GM23338 (cell line): Measurements from ENCODE around the gene ANGPTL2. TPM values are rescaled to one million over a fixed set of nuclear protein-coding genes. Genes with fewer than 3 reads are reported as not detected.

ENCODE experiments used
- ATAC-seq: fragments of 200-7000 bp; cut with Tn5 transposase; 3 replicates; pipeline ENCODE4 v1.9.1; 2020
- DNase-seq: peaks from one replicate; pipeline ENCODE4 v3.0.0-alpha.2; 2015; ENCODE audit warnings: low spot score
- H2AFZ ChIP-seq: fragments of 200-600 bp; sonication (generic); 2 replicates; pipeline ENCODE4 v1.8.0; 2016; ENCODE audit warnings: antibody characterized with exemption, mild to moderate bottlenecking, moderate library complexity
- H3F3A ChIP-seq: fragments of 200-600 bp; sonication (generic); replicated peaks from 2 replicates; pipeline ENCODE4 v1.8.0; 2017; ENCODE audit warnings: antibody characterized with exemption, mixed run types, low read depth
- H3K27ac ChIP-seq: fragments of 200-600 bp; sonication (generic); 2 replicates; pipeline ENCODE4 v1.6.1; 2016; ENCODE audit warnings: low read depth
- H3K27me3 ChIP-seq: fragments of 200-600 bp; sonication (generic); 2 replicates; pipeline ENCODE4 v1.8.0; 2016; ENCODE audit warnings: mild to moderate bottlenecking, mixed run types, moderate library complexity; ENCODE audit not compliant: insufficient read depth
- H3K36me3 ChIP-seq: fragments of 200-600 bp; sonication (generic); 2 replicates; pipeline ENCODE4 v1.8.0; 2016; ENCODE audit warnings: mild to moderate bottlenecking; ENCODE audit not compliant: insufficient read depth
- H3K4me1 ChIP-seq: fragments of 200-600 bp; sonication (generic); 2 replicates; pipeline ENCODE4 v1.8.0; 2016; ENCODE audit warnings: mild to moderate bottlenecking, moderate library complexity; ENCODE audit not compliant: insufficient read depth
- H3K4me2 ChIP-seq: fragments of 200-600 bp; sonication (generic); 2 replicates; pipeline ENCODE4 v1.7.1; 2017; ENCODE audit warnings: mixed run types
- H3K4me3 ChIP-seq: fragments of 200-600 bp; sonication (generic); 2 replicates; pipeline ENCODE4 v1.6.1; 2016; ENCODE audit warnings: mixed run types
- H3K79me2 ChIP-seq: fragments of 200-600 bp; sonication (generic); replicated peaks from 2 replicates; pipeline ENCODE4 v1.8.0; 2017; ENCODE audit warnings: mild to moderate bottlenecking; ENCODE audit not compliant: insufficient read depth
- H3K9me2 ChIP-seq: fragments of 200-600 bp; sonication (generic); 2 replicates; pipeline ENCODE4 v1.8.0; 2017; ENCODE audit not compliant: insufficient read depth
- H4K20me1 ChIP-seq: fragments of 200-600 bp; sonication (generic); replicated peaks from 2 replicates; pipeline ENCODE4 v1.8.0; 2017; ENCODE audit warnings: mild to moderate bottlenecking; ENCODE audit not compliant: insufficient read depth
- H3K27ac Mint-ChIP-seq: 2 replicates; pipeline ENCODE4 v1.8.0; 2020; ENCODE audit warnings: inconsistent platforms, mild to moderate bottlenecking, moderate library complexity, mixed read lengths
- H3K27me3 Mint-ChIP-seq: 3 replicates; pipeline ENCODE4 v1.8.0; 2022; ENCODE audit warnings: low read depth, mild to moderate bottlenecking, moderate library complexity, mixed read lengths, inconsistent platforms; ENCODE audit not compliant: insufficient read depth, poor library complexity
- H3K36me3 Mint-ChIP-seq: 3 replicates; pipeline ENCODE4 v1.8.0; 2021; ENCODE audit warnings: low read depth, mild to moderate bottlenecking, inconsistent platforms, moderate library complexity, mixed read lengths
- H3K4me1 Mint-ChIP-seq: 3 replicates; pipeline ENCODE4 v1.8.0; 2020; ENCODE audit warnings: mild to moderate bottlenecking, inconsistent platforms, mixed read lengths
- H3K4me3 Mint-ChIP-seq: 3 replicates; pipeline ENCODE4 v1.8.0; 2021; ENCODE audit warnings: moderate library complexity, mild to moderate bottlenecking, inconsistent platforms, mixed read lengths
- H3K9me3 Mint-ChIP-seq: 3 replicates; pipeline ENCODE4 v1.8.0; 2020; ENCODE audit warnings: moderate library complexity, mild to moderate bottlenecking, inconsistent platforms, mixed read lengths
- ETS1 ChIP-seq: IDR thresholded peaks from 2 replicates; pipeline ENCODE4 v1.6.1; 2016; ENCODE audit warnings: antibody characterized with exemption
- JUNB ChIP-seq: IDR thresholded peaks from one replicate; pipeline ENCODE4 v1.6.1; 2016; ENCODE audit warnings: antibody characterized with exemption; ENCODE audit not compliant: unreplicated experiment
- ZNF114 ChIP-seq: fragments of 250-450 bp; sonication (Bioruptor Pico); IDR thresholded peaks from 2 replicates; pipeline ENCODE4 v1.5.0; 2020; ENCODE audit warnings: mild to moderate bottlenecking, moderate library complexity
- ZNF331 ChIP-seq: fragments of 250-450 bp; sonication (Bioruptor Pico); IDR thresholded peaks from 2 replicates; pipeline ENCODE4 v1.5.0; 2020; ENCODE audit warnings: low read depth, mild to moderate bottlenecking, moderate library complexity
- ZNF462 ChIP-seq: fragments of 250-450 bp; sonication (Bioruptor Pico); IDR thresholded peaks from 2 replicates; pipeline ENCODE4 v1.5.0; 2020; ENCODE audit warnings: mild to moderate bottlenecking, moderate library complexity
- polyA plus RNA-seq: library from polyadenylated mRNA; unstranded; fragments of >200 nt; fragmentation: Nextera tagmentation; extraction: Ambion mirVana; gene quantifications from 2 replicates; pipeline ENCODE4 v1.2.1, GENCODE V29; 2016
- total RNA-seq: library from RNA; depleted of rRNA; stranded (reverse); fragments of >200 nt; shearing (Covaris generic); gene quantifications from 2 replicates; pipeline ENCODE4 v1.2.3, GENCODE V29; 2014
- TF ChIP-seq, protein P1 (sequence below): IDR thresholded peaks from one replicate; pipeline ENCODE4 v1.6.1; 2018; ENCODE audit warnings: antibody characterized with exemption; ENCODE audit not compliant: unreplicated experiment

ANGPTL2 gene
- total and polyA plus RNA-seq, 2 experiments from 2014 or later, result 2.9 to 5.2 TPM

DNA sequence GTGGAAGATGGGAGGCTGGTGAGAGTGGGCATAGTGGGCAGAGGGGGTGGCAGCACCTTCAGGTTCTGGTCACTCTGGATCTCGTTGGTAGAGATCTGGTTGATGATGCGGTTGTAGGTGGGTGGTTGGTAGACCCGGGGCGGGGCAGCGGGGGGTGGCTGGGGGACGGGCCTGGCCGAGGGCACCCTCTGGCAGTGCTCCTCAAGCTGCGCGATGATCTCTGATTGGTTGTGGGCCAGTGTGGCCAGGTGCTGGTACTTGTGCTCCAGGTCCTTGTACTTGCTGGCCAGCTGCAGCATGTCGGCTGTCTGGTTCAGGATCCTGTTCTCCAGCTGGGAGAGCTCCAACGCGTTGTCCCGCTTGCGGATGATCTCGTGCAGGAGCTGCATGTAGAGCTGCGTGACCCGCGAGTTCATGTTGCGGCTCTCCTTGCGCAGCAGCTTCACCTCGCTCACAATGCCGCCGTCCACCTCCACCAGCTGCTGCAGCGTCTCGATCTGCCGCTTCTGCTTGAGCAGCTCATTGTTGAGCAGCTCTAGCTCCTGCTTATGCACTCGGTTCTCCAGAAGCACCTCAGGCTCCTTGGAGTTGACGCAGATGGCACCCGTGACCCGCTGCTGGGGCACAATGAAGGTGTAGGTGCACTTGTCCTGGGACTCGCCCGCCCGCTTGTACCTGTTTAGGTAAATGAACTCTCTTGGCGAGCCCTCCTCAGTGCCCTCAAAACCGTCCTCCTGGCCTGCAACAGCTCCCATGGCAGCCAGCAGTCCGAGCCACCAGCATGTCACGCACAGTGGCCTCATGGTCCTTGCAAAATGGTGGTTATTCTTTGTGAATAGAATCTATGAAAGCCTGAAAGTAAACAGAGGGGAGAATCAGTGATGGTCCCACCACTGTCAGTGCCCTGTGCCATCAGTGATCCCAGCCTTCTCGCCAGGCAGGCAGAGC, 14.2 kb downstream of the ANGPTL2 start (continued):
- TF ChIP-seq ZNF462 (CRISPR knock-in tag) (no peak), ZNF114 (no peak)

- no peaks in the 10 kb centered on the region for H3K79me2 ChIP-seq
- Mint-ChIP-seq H3K27ac (no peak overlapping the region; the same call in 1 of the 2 replicates), H3K9me3 (no peaks in the 10 kb centered on the region), H3K4me3 (no peak overlapping the region), H3K27me3 (peaks cover 4% of the 10 kb centered on the region), H3K4me1 (peaks cover 16% of the 10 kb centered on the region), H3K36me3 (peaks cover 10% of the 10 kb centered on the region)
- H3K27me3 ChIP-seq, result no peaks in the 10 kb centered on the region
- no peak overlapping the region for H2AFZ ChIP-seq
- no peaks in the 10 kb centered on the region for H3K9me2 ChIP-seq
- no peak overlapping the region for H3K27ac ChIP-seq
- ATAC-seq, result no peak
- H3K4me1 ChIP-seq, result peaks cover 2% of the 10 kb centered on the region; the same call in 1 of the 2 replicates
- no peaks in the 10 kb centered on the region for H3K36me3 ChIP-seq
- H3K4me3 ChIP-seq, result no peak overlapping the region
- no peak for DNase-seq
- H3F3A ChIP-seq, result no peaks in the 10 kb centered on the region
- H3K4me2 ChIP-seq, result no peak overlapping the region
- no peaks in the 10 kb centered on the region for H4K20me1 ChIP-seq
- TF ChIP-seq ETS1, result no peak
- TF ChIP-seq, protein P1, sequence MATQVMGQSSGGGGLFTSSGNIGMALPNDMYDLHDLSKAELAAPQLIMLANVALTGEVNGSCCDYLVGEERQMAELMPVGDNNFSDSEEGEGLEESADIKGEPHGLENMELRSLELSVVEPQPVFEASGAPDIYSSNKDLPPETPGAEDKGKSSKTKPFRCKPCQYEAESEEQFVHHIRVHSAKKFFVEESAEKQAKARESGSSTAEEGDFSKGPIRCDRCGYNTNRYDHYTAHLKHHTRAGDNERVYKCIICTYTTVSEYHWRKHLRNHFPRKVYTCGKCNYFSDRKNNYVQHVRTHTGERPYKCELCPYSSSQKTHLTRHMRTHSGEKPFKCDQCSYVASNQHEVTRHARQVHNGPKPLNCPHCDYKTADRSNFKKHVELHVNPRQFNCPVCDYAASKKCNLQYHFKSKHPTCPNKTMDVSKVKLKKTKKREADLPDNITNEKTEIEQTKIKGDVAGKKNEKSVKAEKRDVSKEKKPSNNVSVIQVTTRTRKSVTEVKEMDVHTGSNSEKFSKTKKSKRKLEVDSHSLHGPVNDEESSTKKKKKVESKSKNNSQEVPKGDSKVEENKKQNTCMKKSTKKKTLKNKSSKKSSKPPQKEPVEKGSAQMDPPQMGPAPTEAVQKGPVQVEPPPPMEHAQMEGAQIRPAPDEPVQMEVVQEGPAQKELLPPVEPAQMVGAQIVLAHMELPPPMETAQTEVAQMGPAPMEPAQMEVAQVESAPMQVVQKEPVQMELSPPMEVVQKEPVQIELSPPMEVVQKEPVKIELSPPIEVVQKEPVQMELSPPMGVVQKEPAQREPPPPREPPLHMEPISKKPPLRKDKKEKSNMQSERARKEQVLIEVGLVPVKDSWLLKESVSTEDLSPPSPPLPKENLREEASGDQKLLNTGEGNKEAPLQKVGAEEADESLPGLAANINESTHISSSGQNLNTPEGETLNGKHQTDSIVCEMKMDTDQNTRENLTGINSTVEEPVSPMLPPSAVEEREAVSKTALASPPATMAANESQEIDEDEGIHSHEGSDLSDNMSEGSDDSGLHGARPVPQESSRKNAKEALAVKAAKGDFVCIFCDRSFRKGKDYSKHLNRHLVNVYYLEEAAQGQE, result no peak
- no peak for TF ChIP-seq ZNF331 (CRISPR knock-in tag)
- no peak for TF ChIP-seq JUNB
Measured at GRCh38 chr9:127107171-127107928, 15.1 kb downstream of the ANGPTL2 start.
